GM12878 (cell line): Measurements from ENCODE around the gene PRKN. TPM values are rescaled to one million over a fixed set of nuclear protein-coding genes. Genes with fewer than 3 reads are reported as not detected.

Source experiments
- FOXK2 ChIP-seq: fragments of 450-650 bp; IDR thresholded peaks from 2 replicates; pipeline ENCODE4 v1.6.1; 2017; ENCODE audit warnings: mild to moderate bottlenecking, moderate library complexity
- JUND ChIP-seq: IDR thresholded peaks from 2 replicates; pipeline ENCODE4 v1.6.1; 2012; ENCODE audit warnings: low read depth, mild to moderate bottlenecking, low read length, improper control_type of control experiment, moderate library complexity
- MXI1 ChIP-seq: fragments of 150-350 bp; IDR thresholded peaks from 2 replicates; pipeline ENCODE4 v1.6.1; 2011; ENCODE audit warnings: low read depth, mild to moderate bottlenecking, inconsistent platforms, low read length, improper control_type of control experiment
- RELB ChIP-seq: fragments of 450-650 bp; IDR thresholded peaks from 2 replicates; pipeline ENCODE4 v1.6.1; 2017; ENCODE audit warnings: low read depth, mild to moderate bottlenecking, moderate library complexity
- RFX5 ChIP-seq: IDR thresholded peaks from 2 replicates; pipeline ENCODE4 v1.6.1; 2011; ENCODE audit warnings: low read depth, low read length, improper control_type of control experiment
- ZNF207 ChIP-seq: fragments of 450-650 bp; IDR thresholded peaks from 2 replicates; pipeline ENCODE4 v1.6.1; 2014; ENCODE audit warnings: antibody characterized with exemption, mild to moderate bottlenecking, borderline replicate concordance
- polyA plus RNA-seq, 11 experiments: library from polyadenylated mRNA; depleted of rRNA in 4 of 11; unstranded in 6 of 11; stranded (reverse) in 5 of 11; fragments of >200 nt; fragmentation: Nextera tagmentation in 4 of 11; fragmentation: Illumina TruSeq in 1 of 11; extraction: Ambion mirVana in 4 of 11; extraction: Trizol in 1 of 11; gene quantifications; 1 replicate in 1 of 11; 2 replicates in 10 of 11; pipeline versions ENCODE4 v1.2.1 to v1.2.3, GENCODE V29; 2011 to 2016; ENCODE audit warnings: inconsistent platforms in 2 of 11, missing spikeins in 2 of 11, low read depth in 1 of 11
- total RNA-seq, 4 experiments: library from RNA; depleted of rRNA in 3 of 4; stranded (reverse); fragments of >200 nt in 3 of 4; fragmentation: Illumina TruSeq in 1 of 4; extraction: Trizol in 1 of 4; gene quantifications; 2 replicates each; pipeline versions ENCODE4 v1.2.1 to v1.2.3, GENCODE V29; 2013 to 2021
- TF ChIP-seq, protein P1 (sequence below): fragments of 450-650 bp; IDR thresholded peaks from 2 replicates; pipeline ENCODE4 v1.6.1; 2018; ENCODE audit warnings: borderline replicate concordance, mild to moderate bottlenecking; ENCODE audit not compliant: partially characterized antibody
- TF ChIP-seq, protein P2 (sequence below): fragments of 450-650 bp; IDR thresholded peaks from 2 replicates; pipeline ENCODE4 v1.6.1; 2016; ENCODE audit warnings: mild to moderate bottlenecking
- TF ChIP-seq, protein P3 (sequence below): fragments of 150-350 bp; IDR thresholded peaks from 2 replicates; pipeline ENCODE4 v1.6.1; 2016; ENCODE audit warnings: low read depth, low read length

Gene PRKN
- total and polyA plus RNA-seq, 10 of the 15 experiments (the other 5 are each of a cell fraction or from before 2014, with no cell fraction given) = 0.06 to 0.09 TPM; not detected in 8

DNA sequence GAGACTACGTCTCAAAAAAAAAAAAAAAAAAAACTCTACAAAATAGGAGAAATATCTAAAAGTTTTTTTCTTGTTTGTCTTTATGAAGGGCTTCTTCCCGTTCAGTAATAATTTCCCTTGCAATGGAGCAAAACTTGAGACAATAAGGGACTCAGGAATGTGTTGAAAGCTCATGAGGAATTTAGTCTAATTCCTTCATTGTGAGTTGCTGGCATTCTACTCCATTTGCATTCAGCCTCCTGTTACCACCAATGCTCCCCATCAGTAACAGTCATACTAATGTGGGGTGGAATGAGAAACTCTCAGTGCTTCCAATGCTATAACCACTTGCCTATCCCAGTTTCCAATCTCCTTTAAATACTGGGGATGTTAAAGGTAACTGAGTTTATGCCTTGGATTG is 877.0 kb downstream of the PRKN start (continued):
- TF ChIP-seq JUND (no peak), RELB (no peak), MXI1 (no peak), RFX5 (no peak), ZNF207 (no peak), FOXK2 (no peak)
- TF ChIP-seq, protein P1, sequence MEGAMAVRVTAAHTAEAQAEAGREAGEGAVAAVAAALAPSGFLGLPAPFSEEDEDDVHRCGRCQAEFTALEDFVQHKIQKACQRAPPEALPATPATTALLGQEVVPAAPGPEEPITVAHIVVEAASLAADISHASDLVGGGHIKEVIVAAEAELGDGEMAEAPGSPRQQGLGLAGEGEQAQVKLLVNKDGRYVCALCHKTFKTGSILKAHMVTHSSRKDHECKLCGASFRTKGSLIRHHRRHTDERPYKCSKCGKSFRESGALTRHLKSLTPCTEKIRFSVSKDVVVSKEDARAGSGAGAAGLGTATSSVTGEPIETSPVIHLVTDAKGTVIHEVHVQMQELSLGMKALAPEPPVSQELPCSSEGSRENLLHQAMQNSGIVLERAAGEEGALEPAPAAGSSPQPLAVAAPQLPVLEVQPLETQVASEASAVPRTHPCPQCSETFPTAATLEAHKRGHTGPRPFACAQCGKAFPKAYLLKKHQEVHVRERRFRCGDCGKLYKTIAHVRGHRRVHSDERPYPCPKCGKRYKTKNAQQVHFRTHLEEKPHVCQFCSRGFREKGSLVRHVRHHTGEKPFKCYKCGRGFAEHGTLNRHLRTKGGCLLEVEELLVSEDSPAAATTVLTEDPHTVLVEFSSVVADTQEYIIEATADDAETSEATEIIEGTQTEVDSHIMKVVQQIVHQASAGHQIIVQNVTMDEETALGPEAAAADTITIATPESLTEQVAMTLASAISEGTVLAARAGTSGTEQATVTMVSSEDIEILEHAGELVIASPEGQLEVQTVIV = no peak
- TF ChIP-seq, protein P2, sequence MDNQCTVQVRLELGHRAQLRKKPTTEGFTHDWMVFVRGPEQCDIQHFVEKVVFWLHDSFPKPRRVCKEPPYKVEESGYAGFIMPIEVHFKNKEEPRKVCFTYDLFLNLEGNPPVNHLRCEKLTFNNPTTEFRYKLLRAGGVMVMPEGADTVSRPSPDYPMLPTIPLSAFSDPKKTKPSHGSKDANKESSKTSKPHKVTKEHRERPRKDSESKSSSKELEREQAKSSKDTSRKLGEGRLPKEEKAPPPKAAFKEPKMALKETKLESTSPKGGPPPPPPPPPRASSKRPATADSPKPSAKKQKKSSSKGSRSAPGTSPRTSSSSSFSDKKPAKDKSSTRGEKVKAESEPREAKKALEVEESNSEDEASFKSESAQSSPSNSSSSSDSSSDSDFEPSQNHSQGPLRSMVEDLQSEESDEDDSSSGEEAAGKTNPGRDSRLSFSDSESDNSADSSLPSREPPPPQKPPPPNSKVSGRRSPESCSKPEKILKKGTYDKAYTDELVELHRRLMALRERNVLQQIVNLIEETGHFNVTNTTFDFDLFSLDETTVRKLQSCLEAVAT = no peak
- TF ChIP-seq, protein P3, sequence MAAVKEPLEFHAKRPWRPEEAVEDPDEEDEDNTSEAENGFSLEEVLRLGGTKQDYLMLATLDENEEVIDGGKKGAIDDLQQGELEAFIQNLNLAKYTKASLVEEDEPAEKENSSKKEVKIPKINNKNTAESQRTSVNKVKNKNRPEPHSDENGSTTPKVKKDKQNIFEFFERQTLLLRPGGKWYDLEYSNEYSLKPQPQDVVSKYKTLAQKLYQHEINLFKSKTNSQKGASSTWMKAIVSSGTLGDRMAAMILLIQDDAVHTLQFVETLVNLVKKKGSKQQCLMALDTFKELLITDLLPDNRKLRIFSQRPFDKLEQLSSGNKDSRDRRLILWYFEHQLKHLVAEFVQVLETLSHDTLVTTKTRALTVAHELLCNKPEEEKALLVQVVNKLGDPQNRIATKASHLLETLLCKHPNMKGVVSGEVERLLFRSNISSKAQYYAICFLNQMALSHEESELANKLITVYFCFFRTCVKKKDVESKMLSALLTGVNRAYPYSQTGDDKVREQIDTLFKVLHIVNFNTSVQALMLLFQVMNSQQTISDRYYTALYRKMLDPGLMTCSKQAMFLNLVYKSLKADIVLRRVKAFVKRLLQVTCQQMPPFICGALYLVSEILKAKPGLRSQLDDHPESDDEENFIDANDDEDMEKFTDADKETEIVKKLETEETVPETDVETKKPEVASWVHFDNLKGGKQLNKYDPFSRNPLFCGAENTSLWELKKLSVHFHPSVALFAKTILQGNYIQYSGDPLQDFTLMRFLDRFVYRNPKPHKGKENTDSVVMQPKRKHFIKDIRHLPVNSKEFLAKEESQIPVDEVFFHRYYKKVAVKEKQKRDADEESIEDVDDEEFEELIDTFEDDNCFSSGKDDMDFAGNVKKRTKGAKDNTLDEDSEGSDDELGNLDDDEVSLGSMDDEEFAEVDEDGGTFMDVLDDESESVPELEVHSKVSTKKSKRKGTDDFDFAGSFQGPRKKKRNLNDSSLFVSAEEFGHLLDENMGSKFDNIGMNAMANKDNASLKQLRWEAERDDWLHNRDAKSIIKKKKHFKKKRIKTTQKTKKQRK = no peak
